ENCODE data around the gene AGAP3.

- TF ChIP-seq GATA2 (IDR thresholded peaks at IDR 0.05; ENCODE audit: low read depth, low read length) (no peak), GATA3 (IDR thresholded peaks at IDR 0.05; ENCODE audit: low read depth, low read length) (no peak)
Observed at GRCh38 chr7:151118108-151119054, 32.1 kb downstream of the AGAP3 start.
